HL-60 (cell line): Measurements from ENCODE around the gene C1QL3.

ENCODE experiments used
- DNase-seq, 2 experiments: peaks; one replicate each; pipeline ENCODE4 v3.0.0-alpha.2; 2010 to 2020; ENCODE audit warnings: low read depth in 1 of 2, low spot score in 1 of 2
- H3K27ac ChIP-seq: fragments of 250-450 bp; sonication (Bioruptor Pico); replicated peaks from 2 replicates; pipeline ENCODE4 v1.5.1; 2020; ENCODE audit warnings: mild to moderate bottlenecking, moderate library complexity
- H3K27me3 ChIP-seq: fragments of 250-450 bp; sonication (Bioruptor Pico); 2 replicates; pipeline ENCODE4 v1.5.1; 2021; ENCODE audit warnings: mild to moderate bottlenecking, moderate library complexity; ENCODE audit not compliant: insufficient read depth, poor library complexity, severe bottlenecking
- H3K4me3 ChIP-seq: replicated peaks from 2 replicates; pipeline ENCODE4 v1.5.1; 2011; ENCODE audit warnings: mild to moderate bottlenecking, control low read depth, low read length; ENCODE audit not compliant: insufficient read depth
- CTCF ChIP-seq: IDR thresholded peaks from one replicate; pipeline ENCODE4 v1.5.1; 2011; ENCODE audit warnings: low read length, control low read depth, inconsistent platforms; ENCODE audit not compliant: insufficient read depth
- GABPA ChIP-seq: IDR thresholded peaks from 2 replicates; pipeline ENCODE4 v1.6.1; 2012; ENCODE audit warnings: low read depth
- POLR2AphosphoS5 ChIP-seq: IDR thresholded peaks from 2 replicates; pipeline ENCODE4 v1.6.1; 2012; ENCODE audit warnings: low read depth
- SPI1 ChIP-seq: IDR thresholded peaks from 2 replicates; pipeline ENCODE4 v1.6.1; 2012; ENCODE audit warnings: low read depth, mild to moderate bottlenecking, borderline replicate concordance
- TF ChIP-seq, protein P1 (sequence below): IDR thresholded peaks from 2 replicates; pipeline ENCODE4 v1.6.1; 2012; ENCODE audit warnings: low read depth; ENCODE audit not compliant: insufficient replicate concordance

C1QL3 gene

GRCh38 chr10:16518822-16519221, 2.9 kb downstream of the C1QL3 start:
- no peak for DNase-seq
- Histone ChIP-seq H3K4me3 (no peak overlapping the region), H3K27ac (no peak overlapping the region), H3K27me3 (no peaks in the 10 kb centered on the region)
- TF ChIP-seq SPI1, result no peak

DNA sequence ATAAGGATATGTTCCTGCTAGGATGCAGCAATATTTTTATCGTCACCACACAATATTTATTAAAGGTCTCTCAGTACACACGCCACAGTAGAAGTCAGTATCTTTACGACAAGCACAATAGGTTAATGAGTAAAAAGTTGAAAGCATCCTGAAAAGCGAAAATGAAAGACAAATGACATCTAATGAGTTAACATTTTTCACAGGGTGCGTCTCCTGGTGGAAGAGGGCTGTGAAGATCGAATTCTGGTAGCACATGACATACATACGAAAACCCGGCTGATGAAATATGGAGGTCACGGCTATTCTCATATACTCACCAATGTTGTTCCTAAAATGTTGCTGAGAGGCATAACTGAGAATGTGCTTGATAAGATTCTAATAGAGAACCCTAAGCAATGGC, 10.8 kb downstream of the C1QL3 start:
- no peak overlapping the region for H3K27ac ChIP-seq
- TF ChIP-seq GABPA (no peak), CTCF (no peak), POLR2AphosphoS5 (no peak), SPI1 (no peak)
- TF ChIP-seq, protein P1, sequence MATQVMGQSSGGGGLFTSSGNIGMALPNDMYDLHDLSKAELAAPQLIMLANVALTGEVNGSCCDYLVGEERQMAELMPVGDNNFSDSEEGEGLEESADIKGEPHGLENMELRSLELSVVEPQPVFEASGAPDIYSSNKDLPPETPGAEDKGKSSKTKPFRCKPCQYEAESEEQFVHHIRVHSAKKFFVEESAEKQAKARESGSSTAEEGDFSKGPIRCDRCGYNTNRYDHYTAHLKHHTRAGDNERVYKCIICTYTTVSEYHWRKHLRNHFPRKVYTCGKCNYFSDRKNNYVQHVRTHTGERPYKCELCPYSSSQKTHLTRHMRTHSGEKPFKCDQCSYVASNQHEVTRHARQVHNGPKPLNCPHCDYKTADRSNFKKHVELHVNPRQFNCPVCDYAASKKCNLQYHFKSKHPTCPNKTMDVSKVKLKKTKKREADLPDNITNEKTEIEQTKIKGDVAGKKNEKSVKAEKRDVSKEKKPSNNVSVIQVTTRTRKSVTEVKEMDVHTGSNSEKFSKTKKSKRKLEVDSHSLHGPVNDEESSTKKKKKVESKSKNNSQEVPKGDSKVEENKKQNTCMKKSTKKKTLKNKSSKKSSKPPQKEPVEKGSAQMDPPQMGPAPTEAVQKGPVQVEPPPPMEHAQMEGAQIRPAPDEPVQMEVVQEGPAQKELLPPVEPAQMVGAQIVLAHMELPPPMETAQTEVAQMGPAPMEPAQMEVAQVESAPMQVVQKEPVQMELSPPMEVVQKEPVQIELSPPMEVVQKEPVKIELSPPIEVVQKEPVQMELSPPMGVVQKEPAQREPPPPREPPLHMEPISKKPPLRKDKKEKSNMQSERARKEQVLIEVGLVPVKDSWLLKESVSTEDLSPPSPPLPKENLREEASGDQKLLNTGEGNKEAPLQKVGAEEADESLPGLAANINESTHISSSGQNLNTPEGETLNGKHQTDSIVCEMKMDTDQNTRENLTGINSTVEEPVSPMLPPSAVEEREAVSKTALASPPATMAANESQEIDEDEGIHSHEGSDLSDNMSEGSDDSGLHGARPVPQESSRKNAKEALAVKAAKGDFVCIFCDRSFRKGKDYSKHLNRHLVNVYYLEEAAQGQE, result no peak
- no peak for DNase-seq
- H3K27me3 ChIP-seq, result no peaks in the 10 kb centered on the region
- H3K4me3 ChIP-seq, result no peak overlapping the region

GRCh38 chr10:16509996-16510395, 11.7 kb downstream of the C1QL3 start:
- H3K4me3 ChIP-seq, result no peak overlapping the region
- H3K27ac ChIP-seq, result no peak overlapping the region
- H3K27me3 ChIP-seq, result no peaks in the 10 kb centered on the region
- TF ChIP-seq GABPA (no peak), CTCF (no peak), SPI1 (no peak)
- DNase-seq, result no peak

GRCh38 chr10:16505161-16505560, 16.5 kb downstream of the C1QL3 start:
- DNase-seq, result no peak

More at GRCh38 chr10:16505161-16505560, 16.5 kb downstream of the C1QL3 start:
- H3K4me3 ChIP-seq, result no peak overlapping the region
- no peak for TF ChIP-seq CTCF
- TF ChIP-seq SPI1, result no peak
- no peak for TF ChIP-seq GABPA
- no peak for TF ChIP-seq POLR2AphosphoS5
- TF ChIP-seq, protein P1, result no peak
- no peak overlapping the region for H3K27ac ChIP-seq
- no peaks in the 10 kb centered on the region for H3K27me3 ChIP-seq
